Stimulated activated CD4-positive, alpha-beta T cell treated with anti-CD3 and anti-CD28 coated beads, Interleukin-2, amount 100 ng/mL, for 24 hours (primary cell): ENCODE data around the gene PRPF31.
A peak's percentile ranks its signal among the peaks of the same experiment; 100 is the strongest.

Source experiments
- DNase-seq, 2 donors: peaks; one replicate each; pipeline ENCODE4 v3.0.0-alpha.2; 2020

PRPF31 gene

DNA sequence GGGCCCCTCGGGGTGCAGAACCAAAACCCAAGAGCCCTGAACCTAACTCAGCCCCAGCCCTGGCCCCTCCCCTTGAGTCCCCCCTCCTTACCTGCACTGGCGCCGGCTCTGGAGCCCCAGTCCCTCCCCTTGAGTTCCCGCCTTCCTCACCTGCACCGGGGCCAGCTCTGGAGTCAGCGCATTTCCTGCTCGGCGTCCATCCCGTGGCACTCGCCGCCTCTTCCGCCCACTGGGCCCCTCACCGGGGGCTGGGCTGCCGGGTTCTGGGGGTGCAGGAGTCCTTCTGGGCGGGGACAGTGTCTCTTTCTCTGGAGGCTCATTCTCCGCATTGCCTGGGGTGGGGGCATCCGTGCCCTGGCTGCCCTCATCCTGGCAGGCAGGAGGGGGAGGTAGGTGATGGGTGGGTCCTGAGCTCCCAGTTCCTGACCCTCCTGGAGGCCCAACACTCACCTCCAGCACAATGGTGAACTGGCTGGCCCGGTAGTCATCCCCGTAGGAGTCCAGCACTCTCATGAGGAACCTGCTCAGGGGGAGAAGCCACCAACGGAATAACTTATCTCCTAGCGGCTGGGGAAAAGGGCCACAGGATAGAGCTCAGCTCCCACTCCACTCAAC lies 7.6 kb upstream of the PRPF31 start:
- DNase-seq = no peak

DNA sequence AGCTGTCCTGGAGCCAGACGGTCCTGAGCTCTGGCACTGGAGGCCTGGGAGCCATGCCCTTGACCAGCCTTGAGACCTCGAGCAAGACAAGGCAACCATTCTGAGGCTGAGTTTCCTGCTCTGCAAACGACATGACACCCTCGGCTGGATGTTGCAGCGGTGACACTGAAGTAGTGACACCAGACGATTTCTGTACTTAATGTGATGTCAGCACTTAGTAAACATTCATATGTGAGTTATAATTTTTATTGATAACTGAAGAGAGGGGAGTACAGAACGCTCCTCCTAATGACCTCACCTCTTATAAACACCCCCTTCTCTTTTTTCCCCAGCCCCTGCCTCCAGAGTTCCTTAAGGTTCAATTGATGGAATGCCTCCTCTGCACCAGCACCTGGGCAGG lies 7.1 kb upstream of the PRPF31 start:
- DNase-seq = no peak

- DNase-seq = no peak
These were observed 5.9 kb upstream of the PRPF31 start for GRCh38 chr19:54109651-54110050.

- peak; percentile 44 to 57 for DNase-seq
These were observed 1.0 kb upstream of the PRPF31 start for GRCh38 chr19:54114340-54115108.

- no peak for DNase-seq
These were observed 5.7 kb downstream of the PRPF31 start for GRCh38 chr19:54121259-54121658.

DNA sequence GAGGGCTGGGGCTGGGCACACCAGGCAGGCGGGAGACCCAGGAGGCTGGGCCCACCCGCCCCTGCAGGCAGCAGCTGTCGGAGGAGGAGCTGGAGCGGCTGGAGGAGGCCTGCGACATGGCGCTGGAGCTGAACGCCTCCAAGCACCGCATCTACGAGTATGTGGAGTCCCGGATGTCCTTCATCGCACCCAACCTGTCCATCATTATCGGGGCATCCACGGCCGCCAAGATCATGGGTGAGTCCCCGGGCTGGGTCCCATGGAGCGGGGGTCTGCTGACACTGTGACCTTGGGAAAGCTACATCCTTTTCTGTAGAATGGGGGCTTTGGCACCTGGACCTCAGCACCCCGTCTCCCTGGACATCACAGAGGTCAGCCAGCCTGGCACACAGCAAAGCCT lies 8.1 kb downstream of the PRPF31 start:
- DNase-seq = no peak

GRCh38 chr19:54124393-54124792 lies 8.8 kb downstream of the PRPF31 start:
- DNase-seq = no peak

DNA sequence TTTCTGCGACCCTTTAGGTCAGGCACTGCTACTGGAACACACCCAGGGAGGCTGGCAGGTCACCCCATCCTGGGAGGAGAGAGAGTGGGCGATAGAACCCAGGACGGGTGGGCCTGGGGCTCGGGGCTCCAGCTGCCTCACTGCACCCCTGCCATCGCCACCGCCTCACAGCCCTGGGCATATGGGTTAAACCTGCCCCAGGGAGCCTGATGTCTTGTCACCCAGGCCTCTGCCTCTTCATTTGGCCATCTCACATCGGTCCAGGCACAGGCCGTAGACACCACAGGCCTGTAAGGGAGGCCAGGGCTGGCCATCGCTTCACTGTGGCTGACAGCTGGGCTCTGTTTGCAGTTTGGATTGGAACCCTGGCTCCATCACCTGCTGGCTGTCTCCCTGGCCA lies 10.2 kb downstream of the PRPF31 start:
- no peak for DNase-seq

DNA sequence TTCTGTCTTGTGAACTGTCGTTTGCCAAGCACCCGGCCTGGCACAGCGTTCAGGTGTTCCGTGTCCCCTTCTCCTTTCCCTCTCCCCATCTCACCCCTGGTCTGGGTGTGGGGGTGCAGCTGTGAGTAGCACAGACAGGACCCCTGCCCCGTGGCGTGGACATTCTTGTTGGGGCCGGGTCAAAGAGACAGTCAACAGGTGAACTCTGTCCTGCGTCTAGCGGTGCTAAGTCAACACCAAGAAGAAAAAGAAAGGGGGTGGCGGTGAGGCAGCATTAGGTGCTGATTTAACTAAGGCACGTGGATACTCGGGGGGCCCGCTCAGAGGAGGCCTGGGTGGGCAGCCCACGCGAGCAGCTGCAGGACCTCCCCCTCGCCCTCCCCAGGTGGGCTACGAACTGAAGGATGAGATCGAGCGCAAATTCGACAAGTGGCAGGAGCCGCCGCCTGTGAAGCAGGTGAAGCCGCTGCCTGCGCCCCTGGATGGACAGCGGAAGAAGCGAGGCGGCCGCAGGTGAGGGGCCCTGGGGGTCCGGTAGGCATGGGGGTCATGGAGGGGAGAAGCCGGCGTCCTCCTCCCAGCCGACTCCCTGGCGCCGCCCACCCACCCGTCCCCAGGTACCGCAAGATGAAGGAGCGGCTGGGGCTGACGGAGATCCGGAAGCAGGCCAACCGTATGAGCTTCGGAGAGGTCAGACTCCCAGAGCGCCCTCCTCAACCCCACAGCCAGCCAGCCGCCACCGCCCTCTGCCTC lies 12.3 kb downstream of the PRPF31 start:
- DNase-seq = no peak

GRCh38 chr19:54128441-54128725 lies 12.8 kb downstream of the PRPF31 start:
- no peak for DNase-seq

GRCh38 chr19:54128796-54129616 lies 13.5 kb downstream of the PRPF31 start:
- no peak for DNase-seq

DNA sequence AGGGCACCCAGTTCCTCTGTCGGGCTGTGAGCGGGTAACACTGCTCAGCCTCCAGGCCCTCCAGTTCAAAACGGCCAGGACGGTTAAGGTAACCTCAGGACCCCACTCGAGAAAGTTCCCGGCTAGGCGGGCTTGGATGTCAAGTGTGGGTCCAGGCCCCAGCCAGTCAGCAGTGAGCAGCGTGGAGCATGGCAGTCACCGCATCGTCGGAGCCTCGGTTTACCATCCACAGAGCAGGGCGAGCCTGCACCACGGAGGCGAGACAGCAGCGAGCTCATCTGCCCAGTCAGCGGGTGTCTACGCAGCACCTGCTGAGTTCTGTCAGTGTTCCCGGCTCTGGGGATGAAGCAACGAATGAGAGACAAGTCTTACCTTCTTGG lies 14.1 kb downstream of the PRPF31 start:
- DNase-seq = no peak

DNA sequence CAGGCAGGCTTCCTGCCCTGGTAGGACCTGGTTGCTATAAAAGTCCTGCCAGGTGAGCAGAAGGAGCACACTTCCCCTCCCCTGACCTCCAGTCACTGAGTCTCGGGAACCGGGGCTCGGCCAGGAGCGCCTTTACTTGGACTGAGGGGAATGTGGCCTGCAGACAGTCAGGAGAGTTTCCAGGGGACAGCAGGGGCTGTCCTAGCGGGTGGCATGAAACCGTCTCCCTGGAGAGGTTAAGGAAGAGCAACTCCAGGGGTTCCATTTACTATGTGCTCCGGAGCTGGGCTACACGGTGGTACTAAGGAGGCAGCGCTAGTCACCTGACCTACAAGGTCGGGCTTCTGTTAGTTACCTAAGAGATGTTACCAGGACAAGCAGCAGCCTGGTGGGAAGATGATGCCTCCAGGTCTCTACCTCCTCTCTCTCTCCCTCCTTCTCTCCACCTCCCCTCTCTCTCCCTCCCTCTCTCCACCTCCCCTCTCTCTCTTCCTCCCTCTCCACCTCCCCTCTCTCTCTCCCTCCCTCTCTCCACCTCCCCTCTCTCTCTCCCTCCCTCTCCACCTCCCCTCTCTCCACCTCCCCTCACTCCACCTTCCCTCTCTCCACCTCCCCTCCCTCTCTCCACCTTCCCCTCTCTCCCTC lies 17.9 kb downstream of the PRPF31 start:
- DNase-seq = no peak

DNA sequence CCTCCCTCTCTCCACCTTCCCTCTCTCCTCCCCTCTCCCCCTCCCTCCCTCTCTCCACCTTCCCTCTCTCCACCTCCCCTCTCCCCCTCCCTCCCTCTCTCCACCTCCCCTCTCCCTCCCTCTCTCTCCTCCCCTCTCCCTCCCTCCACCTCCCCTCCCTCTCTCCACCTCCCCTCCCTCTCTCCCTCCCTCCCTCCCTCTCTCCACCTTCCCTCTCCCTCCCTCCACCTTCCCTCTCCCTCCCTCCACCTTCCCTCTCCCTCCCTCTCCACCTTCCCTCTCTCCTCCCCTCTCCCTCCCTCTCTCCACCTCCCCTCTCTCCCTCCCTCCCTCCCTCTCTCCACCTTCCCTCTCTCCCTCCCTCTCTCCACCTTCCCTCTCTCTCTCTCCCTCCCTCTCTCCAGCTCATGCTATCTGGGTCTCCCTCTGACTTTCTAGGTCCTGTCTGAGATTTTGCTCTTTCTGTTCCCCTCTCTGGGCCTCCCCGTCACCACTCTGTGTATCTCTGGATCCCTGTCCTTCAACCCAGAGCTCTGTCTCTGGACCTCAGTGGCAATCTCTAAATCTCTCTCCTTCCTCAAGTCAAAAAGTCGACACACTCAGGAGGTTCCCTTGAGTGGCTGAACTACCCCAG lies 18.5 kb downstream of the PRPF31 start:
- no peak for DNase-seq

GRCh38 chr19:54136086-54136863 lies 20.7 kb downstream of the PRPF31 start:
- no peak for DNase-seq

DNA sequence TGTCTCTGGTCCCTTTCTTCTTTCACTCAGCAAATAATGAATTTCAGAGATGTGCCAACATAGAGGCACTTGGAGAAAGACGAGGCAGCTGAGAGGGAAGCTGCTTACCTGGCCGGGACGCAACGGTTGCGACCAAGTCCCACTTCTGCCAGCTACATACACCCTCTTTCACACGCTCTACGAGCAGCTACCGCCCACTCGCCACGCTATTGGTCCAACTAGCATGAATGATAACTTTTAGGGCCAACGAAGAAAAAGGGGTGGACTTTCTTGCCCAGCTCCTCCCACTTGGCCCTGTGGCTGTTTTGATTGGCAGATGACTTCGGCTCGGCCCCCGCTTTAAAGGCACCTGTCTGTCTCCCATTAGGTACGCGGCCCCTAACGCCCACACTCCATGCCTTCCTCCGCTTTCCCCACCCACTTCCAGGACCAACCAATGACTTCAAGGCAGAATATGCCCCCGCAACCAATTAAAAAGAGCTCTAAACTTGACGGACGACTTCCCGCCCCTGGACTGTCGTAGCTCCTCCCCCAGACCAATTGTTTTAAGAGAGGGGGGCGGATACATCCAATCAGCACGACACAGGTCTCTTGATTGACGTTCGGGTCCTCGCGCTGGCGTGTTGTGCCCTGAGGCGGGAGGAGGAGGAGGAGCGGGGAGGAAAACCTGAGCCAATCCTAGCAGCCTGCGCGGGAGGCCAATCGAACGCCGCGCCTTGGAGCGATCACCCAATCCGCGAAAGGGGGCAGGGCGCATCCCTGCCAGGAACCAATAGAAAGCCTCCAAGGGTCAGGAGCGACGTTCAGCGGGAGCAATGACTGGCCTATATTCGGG lies 21.5 kb downstream of the PRPF31 start:
- peak; percentile 98 for DNase-seq

DNA sequence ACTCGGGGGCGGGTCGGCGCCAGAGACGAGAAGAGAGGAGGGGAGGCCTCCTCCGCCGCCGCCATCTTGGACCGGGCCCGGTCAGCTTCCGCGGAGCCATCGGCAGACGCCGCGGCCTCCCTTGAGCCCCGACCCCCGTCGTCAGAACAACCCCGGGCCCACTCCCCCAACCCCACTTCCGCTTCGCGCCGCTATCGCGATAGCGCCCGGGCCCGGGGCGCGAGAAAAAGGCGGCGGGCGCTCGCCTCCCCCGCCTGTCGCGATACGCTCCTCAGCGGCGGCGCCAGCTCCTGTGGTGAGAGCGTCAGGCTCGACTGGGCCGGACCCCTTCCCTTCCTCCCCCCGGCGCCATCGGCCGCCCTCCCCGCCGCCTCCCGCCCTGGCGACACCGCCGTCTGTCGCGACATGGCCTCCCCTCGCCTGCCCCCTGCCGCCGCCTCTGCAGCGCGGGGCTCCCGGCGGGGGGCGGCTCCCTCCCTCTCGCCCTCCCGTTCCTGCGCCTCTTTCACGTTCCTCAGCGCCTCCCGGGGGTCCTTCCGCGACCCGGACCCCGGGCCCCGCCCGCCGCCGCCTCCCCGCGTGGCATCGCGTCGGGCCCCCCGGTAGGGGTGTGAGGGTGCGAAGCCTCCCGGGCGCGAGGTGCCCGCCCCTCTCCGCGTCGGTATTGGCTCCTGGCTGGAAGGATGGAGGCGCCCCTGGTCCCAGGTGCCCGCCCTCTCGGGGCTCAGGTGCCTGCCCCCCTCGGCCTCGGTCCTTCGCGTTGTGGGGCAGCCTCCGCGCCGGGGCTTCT lies 22.3 kb downstream of the PRPF31 start, which contains the start of gene CNOT3:
Gene CNOT3, plus strand, starts transcription at position 64 of the 790 bp plus-strand sequence. CDS start 5,217 bp downstream, outside the sequence.
- peak; percentile 35 to 43 for DNase-seq

DNA sequence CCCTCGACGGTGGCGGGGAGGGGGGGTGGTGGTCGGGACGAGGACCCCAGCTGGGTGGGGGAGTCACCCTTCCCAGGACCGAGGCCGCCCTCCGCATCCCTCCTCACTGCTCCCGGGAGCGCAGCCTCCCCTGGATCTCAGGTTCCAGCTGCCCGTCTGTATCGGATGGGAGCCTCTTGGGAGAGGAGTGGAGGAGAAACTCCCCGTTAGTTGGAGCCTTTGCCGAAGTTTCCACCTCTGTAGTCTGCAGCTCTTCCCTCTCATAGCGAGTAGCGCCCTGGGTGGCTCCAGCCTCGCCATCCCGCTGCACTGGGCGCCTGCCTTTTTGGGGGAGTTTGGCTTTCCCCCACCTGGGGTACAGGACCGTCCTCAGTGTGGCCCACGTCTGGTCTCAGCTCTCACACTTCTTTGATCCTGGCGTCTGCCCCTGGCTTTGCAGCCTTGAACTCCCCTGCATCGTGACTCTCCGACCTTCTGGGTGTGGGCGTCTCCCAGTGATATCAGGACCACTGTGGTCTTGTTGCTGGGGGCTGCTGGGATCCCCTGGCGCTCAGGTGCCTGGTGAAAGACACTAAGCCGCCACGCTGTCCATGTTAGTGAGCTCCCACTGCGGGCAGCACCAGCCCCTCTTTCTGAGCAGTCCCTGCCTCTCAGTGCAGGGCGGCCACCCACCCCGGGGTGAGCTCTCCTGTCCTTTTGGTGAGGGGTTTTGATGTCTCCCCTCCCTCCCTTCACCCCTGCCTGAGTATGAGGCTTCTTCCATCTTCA lies 23.1 kb downstream of the PRPF31 start:
- peak; percentile 29 to 40 for DNase-seq

DNA sequence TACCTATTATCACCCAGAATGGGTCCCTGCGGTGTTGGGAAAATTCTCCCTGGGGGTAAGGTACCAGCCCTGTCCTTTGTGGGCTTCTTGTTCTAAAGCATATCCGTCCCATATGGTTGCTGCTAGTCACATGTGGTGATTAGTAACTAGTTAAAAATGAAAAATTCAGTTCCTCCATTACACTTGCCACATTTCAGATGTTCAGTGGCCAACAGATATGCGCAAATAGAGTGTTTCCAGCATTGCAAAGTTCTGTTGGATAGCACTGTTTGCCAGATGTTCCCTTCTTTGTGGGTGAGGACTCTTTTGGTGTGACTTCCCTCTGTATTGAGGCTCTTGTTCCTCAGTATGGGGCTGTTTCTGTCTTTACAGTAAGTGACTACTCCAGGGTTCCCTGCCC lies 25.8 kb downstream of the PRPF31 start:
- no peak for DNase-seq
